ENCODE measurements around the gene XRCC4. TPM values are rescaled to one million over a fixed set of nuclear protein-coding genes. Genes with fewer than 3 reads are reported as not detected.

The XRCC4 gene
- total RNA-seq, 1 experiment from 2014 or later = 10.8 TPM

- no peaks in the 10 kb centered on the region for H3K79me1 ChIP-seq (ENCODE audit: insufficient read depth, low read depth, low read length, poor library complexity, severe bottlenecking)
- no peaks in the 10 kb centered on the region for H3K36me3 Mint-ChIP-seq (ENCODE audit: insufficient read depth in 1 of 3, low read depth in 3 of 3)
Measured at GRCh38 chr5:83392766-83393503, 315.6 kb downstream of the XRCC4 start.

More at GRCh38 chr5:83392766-83393503, 315.6 kb downstream of the XRCC4 start:
- Histone ChIP-seq H3K4ac (ENCODE audit: low read depth, low read length) (no peak overlapping the region), H3K56ac (ENCODE audit: insufficient read length, low read depth, low read length) (no peak overlapping the region), H3K9me3 (ENCODE audit: control insufficient read depth, low read depth, low read length) (no peaks in the 10 kb centered on the region), H3K23ac (ENCODE audit: insufficient read length, low read depth, low read length) (no peak overlapping the region), H3K14ac (ENCODE audit: insufficient read depth, low read length) (no peak overlapping the region), H2AFZ (ENCODE audit: low read length) (no peak overlapping the region), H3K23me2 (ENCODE audit: insufficient read length, low read depth, low read length, poor library complexity, severe bottlenecking) (no peaks in the 10 kb centered on the region), H2BK120ac (ENCODE audit: low read depth, low read length, poor library complexity, severe bottlenecking) (no peak overlapping the region), H3K27me3 (ENCODE audit: insufficient read depth, low read length) (no peaks in the 10 kb centered on the region), H4K5ac (ENCODE audit: insufficient read length, low read depth, low read length) (no peak overlapping the region), H2BK5ac (ENCODE audit: insufficient read length, low read length) (no peak overlapping the region), H3K79me2 (ENCODE audit: insufficient read depth, low read length) (no peaks in the 10 kb centered on the region), H4K20me1 (ENCODE audit: control insufficient read depth, insufficient read depth, insufficient read length) (no peaks in the 10 kb centered on the region), H2BK12ac (ENCODE audit: insufficient read length, low read depth, low read length) (no peak overlapping the region), H3T11ph (ENCODE audit: low read length) (no peak overlapping the region), H3K18ac (ENCODE audit: insufficient read length, low read depth, low read length) (no peak overlapping the region), H3K4me1 (ENCODE audit: insufficient read depth, low read length) (no peaks in the 10 kb centered on the region), H3K27ac (ENCODE audit: insufficient read length, low read depth, low read length) (no peak overlapping the region), H3K9ac (ENCODE audit: extremely low read depth, insufficient read length, low read length) (no peak overlapping the region), H2AK5ac (ENCODE audit: insufficient read length, low read length) (no peak overlapping the region), H3K4me2 (ENCODE audit: insufficient read depth, insufficient read length, low read length) (no peak overlapping the region), H2BK15ac (ENCODE audit: low read depth, low read length) (no peak overlapping the region), H2BK20ac (ENCODE audit: low read depth, low read length, poor library complexity, severe bottlenecking) (no peak overlapping the region), H4K8ac (replicated peaks; ENCODE audit: insufficient read length, low read depth, low read length) (no peak overlapping the region), H4K91ac (ENCODE audit: insufficient read length, low read depth, low read length) (no peak overlapping the region)
- no peak for DNase-seq
- TF ChIP-seq CTCF (conservative IDR thresholded peaks at IDR 0.05) = no peak
- no peaks in the 10 kb centered on the region for H3K9me3 Mint-ChIP-seq
- no peak overlapping the region for H3K4me3 Mint-ChIP-seq
- H3K27me3 Mint-ChIP-seq (ENCODE audit: low read depth) = no peaks in the 10 kb centered on the region
- no peak overlapping the region for H3K27ac Mint-ChIP-seq
- H3K4me1 Mint-ChIP-seq = no peaks in the 10 kb centered on the region
- WGBS (ENCODE audit: extremely low coverage, insufficient read length, low lambda C conversion rate) = no CpG with 5 or more reads among the region's 9 CpGs
